ENCODE data around the gene CTNNBL1. TPM values are rescaled to one million over a fixed set of nuclear protein-coding genes. Genes with fewer than 3 reads are reported as not detected.
A peak's percentile ranks its signal among the peaks of the same experiment; 100 is the strongest.

CTNNBL1 gene
- total RNA-seq, 1 donor from 2014 or later: 23.4 TPM

- DNase-seq (ENCODE audit: low read depth in 2 of 2): no peak
Observed at GRCh38 chr20:37816003-37816402, 122.2 kb downstream of the CTNNBL1 start.

GRCh38 chr20:37816726-37817125 is 122.9 kb downstream of the CTNNBL1 start:
- no peak for DNase-seq (ENCODE audit: low read depth in 2 of 2)

DNA sequence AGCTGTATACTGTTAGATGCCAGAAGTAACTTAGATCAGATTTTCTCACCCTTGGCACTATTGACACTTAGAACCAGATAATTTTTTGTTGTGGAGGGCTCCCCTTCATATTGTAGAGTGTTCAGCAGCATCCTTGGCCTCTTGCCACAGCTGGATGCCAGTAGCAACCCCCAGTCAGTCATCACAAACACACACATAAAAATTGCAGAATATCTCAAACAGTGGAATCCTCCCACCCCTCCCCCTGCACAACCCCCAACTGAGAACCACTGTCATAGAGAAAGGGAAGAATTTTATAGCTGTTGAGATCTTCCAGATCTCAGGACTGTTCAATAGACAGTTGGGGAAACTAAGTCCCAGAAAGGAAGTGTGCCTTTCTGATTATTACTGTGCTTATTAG is 127.9 kb downstream of the CTNNBL1 start:
- DNase-seq (ENCODE audit: low read depth in 2 of 2): peak in 1 of 2 donors; percentile 8

DNA sequence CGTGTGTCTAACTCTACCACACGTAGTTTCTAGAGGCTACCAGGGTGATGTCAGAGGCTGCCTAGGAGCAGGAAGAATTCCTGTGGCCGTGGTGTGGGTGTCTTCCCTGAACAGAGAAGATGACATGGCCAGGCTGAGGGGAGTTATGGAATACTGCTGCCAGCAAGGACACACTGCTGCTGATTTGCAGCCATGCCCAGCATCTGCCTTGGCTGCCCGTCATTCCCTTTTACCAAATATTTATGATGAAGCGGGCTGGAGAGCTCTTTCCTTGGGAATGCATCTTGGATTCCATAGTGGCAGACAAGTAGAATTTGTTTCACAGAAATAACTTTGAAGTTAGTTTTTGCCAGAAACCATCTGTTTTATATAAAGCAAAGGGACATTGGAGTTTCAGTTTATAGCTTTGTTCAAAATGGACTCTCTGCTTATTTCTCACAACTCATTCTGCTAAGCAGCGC is 128.3 kb downstream of the CTNNBL1 start:
- DNase-seq (ENCODE audit: low read depth in 2 of 2): no peak

DNA sequence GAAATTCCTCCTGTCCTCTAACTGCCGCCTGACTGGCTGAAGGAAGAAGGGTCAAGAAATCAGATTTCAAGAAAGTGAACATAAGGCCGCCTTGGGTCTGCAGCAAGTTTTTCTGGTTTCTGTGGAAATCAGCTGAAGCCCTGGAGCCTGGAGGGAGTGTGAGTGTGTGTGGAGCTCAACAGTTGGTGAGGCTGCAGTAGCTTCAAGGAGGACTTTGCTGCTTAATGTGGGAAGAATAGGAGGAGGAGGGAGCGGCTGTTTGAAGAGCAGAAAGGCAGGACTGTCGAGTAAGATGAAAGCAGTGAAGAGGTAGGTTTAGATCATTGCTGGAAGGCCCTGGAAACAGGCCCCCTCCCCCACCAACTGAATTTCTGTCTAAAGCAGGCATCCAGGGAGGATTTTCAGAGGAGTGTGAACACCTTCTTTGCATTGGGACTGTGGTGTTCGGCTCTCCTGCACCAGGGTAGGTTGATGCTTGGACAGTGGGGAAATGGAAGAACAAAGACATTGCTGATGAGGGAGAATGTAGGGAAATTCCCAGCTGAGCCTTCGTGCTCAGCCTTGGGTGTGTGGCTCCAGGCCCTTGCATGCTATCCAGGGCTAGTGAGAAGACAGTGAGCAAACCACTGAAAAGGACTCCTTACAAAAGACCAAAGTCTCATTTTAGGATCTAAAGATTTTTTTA is 129.6 kb downstream of the CTNNBL1 start:
- peak in 1 of 2 donors; percentile 31 for DNase-seq (ENCODE audit: low read depth in 2 of 2)

- no peak for DNase-seq (ENCODE audit: low read depth in 2 of 2)
Observed at GRCh38 chr20:37827605-37828004, 133.8 kb downstream of the CTNNBL1 start.

DNA sequence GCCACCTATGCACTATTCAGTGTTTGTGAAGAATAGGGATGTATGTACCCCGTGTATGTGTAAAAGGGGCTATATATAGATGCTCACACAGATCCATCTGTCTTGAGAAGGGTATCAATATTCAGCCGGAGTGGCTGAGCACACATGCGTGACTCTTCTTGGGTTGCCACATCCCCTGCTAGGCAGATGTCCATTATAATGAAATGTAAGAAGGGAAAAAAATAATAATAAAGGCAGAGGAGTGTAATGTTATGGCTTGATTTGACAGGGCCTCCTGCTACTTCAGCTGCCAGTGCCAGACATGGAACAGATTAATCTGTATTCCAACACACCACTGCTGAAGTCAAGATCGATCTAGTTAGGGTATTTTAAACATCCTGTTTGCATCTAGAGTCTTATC is 134.9 kb downstream of the CTNNBL1 start:
- DNase-seq (ENCODE audit: low read depth in 2 of 2): no peak

- no peak for DNase-seq (ENCODE audit: low read depth in 2 of 2)
Observed at GRCh38 chr20:37829128-37829527, 135.3 kb downstream of the CTNNBL1 start.

DNA sequence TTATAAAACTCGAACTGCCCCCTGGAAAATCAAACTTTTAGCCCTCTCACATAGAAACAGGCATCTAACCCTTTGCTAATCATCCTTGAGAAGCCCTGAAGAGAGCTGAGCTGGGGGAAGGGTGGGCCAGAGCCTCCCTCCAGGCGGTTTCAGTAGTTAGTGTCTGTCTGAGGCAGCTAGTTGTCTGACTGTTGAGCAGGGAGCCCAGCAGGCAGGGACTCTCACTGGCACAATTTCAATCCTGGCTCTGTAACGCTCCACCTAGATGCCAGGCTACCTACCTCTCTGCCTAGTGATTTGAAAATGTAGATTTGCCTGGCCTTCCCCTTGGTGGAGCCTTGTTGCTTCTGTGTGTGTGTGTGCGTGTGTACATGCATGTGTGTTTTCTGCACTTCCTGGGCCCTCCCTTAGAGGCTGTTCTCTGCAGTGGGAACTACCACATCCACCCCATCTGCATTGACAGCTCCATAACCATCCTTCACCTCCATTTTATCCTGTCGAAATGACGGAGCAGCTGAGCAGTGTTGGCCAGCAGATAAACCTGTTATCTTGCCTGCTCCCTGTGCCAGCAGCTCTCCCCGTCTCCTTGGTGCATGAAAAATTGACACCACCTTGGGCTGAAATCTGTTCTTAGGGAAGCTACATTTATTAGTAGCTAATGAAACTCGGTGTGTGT is 139.5 kb downstream of the CTNNBL1 start:
- DNase-seq (ENCODE audit: low read depth in 2 of 2): no peak

- DNase-seq (ENCODE audit: low read depth in 2 of 2): no peak
Observed at GRCh38 chr20:37836926-37837325, 143.1 kb downstream of the CTNNBL1 start.

DNA sequence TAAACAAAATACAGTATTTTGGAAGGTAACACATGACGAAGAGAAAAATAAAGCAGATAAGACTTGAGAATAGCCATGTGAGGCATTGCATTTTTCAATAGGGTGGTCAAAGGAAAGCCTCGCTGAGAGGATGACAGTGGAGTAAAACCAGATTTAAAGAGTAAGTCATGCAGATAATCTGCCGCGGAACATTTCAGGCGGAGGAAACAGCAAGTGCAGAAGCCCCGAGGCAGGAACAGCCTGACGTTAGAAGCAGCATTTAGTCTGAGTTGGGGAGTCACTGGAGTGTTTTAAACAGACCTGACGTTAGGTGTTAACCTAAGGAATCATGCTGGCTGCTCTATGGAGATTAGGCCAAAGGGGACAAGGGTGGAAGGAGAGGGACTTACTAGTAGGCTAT is 144.1 kb downstream of the CTNNBL1 start:
- DNase-seq (ENCODE audit: low read depth in 2 of 2): no peak

DNA sequence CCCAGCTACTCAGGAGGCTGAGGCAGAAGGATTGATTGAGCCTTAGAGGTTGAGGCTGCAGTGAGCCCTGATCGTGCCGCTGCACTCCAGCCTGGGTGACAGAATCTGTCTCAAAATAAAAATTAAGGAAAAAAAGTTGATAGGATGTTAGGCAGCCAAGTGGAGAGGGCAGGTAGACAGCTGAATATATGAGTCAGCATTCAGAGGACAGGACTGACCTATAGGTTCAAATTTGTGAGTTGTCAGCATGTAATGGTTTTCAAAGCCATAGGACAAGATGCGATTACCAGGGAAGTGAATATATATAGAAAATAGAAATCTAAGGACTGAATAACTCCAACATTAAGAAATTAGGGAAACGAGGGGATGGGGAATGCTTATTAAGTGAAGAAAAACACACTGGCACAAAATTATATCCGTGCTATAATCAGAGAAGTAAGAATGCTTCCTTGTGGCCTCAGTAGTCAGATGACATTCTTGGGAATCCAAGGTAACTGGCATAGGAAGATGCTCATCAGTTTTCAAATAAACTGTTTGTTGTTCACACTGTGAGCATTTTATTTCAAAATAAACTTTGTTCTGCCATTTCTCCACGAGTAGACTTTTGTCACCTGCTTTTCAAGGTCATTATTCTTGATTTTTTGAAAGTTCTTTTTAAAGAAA is 145.1 kb downstream of the CTNNBL1 start:
- DNase-seq (ENCODE audit: low read depth in 2 of 2): no peak

DNA sequence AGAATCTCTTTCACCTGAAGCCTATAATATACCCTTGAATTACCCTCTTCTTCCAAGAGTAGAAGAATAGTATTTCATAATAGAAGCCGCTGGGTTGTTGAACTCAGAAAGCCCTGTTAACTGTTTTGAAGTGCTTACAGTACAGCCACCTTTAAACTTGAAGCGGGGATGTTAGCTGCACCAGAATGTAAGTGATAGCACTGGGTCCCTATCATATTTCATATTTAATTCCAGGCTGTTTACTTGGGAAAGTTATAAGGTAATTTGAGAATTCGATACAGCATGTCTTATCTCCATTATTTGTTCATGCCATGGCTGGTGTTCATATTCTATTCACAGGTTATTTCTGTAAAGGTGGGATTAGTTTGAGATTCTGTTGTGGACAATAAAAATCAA is 145.6 kb downstream of the CTNNBL1 start:
- no peak for DNase-seq (ENCODE audit: low read depth in 2 of 2)

DNA sequence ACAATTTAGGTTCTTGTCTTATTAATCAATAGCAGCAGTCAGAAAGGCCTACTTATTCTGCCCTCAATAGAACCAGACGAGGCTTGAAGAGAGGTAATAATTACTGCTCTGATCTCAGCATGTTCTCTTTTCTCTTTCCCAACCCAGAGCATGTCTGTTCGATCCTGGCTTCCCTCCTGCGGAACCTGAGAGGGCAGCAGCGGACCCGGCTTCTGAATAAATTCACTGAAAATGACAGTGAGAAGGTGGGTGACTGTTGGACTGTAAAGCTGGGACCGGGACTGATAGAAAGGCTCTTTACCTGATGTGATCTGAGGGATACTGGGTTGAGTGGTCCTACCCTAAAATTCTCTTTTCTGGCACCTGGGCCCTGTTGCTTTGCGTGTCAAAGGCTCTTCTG is 146.1 kb downstream of the CTNNBL1 start:
- DNase-seq (ENCODE audit: low read depth in 2 of 2): no peak

- no peak for DNase-seq (ENCODE audit: low read depth in 2 of 2)
Observed at GRCh38 chr20:37841389-37841788, 147.6 kb downstream of the CTNNBL1 start.

DNA sequence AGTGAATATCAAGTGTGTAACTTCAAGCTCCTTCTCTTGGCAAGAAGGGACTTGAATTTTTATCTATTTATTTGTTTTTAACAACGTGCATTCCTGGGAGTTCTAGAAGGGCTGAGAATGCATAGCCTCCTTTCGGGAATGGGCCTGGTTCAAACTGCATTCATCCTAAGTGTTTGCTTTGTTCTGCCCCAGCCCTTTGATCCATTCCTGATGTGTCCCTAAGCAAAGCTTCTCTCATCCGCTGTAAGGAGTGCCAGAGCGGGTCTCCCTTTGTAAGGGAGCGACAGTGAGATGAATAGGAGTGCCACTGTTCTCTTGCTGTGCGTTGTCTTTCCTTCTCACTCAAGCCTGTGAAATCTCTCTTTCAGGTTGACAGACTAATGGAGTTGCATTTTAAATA is 148.1 kb downstream of the CTNNBL1 start:
- DNase-seq (ENCODE audit: low read depth in 2 of 2): no peak

- DNase-seq (ENCODE audit: low read depth in 2 of 2): no peak
Observed at GRCh38 chr20:37845241-37845681, 151.4 kb downstream of the CTNNBL1 start.

DNA sequence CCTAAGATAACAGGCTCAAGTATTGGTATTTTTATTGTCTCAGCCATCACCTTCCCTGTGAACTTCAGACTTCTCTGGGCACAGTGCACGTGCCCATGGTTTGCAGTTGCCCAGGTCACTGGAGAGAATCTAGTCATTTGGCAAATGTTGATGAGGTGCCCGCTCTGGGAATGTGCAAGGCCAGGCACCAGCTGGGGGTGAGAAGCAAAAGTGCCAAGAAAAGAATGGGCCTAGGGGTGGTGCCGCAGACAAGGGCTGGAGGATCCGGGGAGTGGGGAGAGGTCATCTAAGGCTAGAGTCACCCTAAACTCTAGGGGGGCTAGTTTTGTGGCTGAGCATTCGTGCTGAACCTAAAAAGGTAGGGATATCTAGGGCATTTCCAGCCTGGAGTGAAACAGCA is 152.0 kb downstream of the CTNNBL1 start:
- DNase-seq (ENCODE audit: low read depth in 2 of 2): no peak

DNA sequence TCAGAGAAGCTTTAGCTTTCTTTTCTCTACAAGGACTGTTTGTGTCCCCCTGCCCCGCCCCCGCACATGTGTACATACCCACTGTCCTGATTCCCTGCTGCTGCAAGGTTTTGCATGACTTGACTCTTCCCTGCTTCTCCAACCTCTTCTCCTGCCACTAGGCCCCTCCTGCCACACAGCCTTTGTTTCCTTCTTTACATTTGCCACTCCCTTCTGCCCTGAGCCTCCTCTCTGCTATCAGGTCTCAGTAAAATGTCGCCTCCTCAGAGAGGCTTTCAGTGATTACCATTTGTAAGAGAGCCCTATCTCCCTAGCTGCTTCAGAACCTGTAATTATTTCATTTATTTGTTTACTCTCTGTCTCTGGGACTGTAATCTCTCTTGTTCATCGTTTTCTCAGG is 152.7 kb downstream of the CTNNBL1 start:
- DNase-seq (ENCODE audit: low read depth in 2 of 2): no peak

- no peak for DNase-seq (ENCODE audit: low read depth in 2 of 2)
Observed at GRCh38 chr20:37848706-37849105, 154.9 kb downstream of the CTNNBL1 start.

GRCh38 chr20:37849156-37849555 is 155.3 kb downstream of the CTNNBL1 start:
- no peak for DNase-seq (ENCODE audit: low read depth in 2 of 2)

DNA sequence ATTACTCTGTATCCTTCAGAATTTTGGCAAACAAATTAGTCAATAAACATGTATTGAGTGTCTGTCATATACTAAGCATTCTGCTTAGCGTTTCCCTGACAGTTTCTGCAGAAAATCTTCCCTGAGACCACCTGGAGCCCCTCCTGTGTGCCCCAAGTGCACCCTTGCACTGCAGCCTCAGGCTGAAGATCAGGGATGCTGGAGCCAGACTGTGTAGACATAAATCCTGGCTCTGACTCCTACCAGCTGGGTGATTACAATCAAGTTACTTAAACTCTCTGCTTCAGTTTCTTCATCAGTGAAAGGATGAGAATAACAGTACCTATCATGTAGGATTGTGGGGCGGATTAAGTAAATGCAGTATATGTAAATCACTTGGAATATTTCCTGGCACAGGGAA is 155.7 kb downstream of the CTNNBL1 start:
- no peak for DNase-seq (ENCODE audit: low read depth in 2 of 2)

Data from lung microvascular endothelial cell (primary cell).